Fibroblast of villous mesenchyme (primary cell): ENCODE results near the gene EXOSC3. TPM values are rescaled to one million over a fixed set of nuclear protein-coding genes. Genes with fewer than 3 reads are reported as not detected.
A peak's percentile ranks its signal among the peaks of the same experiment; 100 is the strongest.

Source experiments
- DNase-seq: peaks from one replicate; pipeline ENCODE4 v3.0.0-alpha.2; 2010; ENCODE audit warnings: low read depth
- H3K4me3 ChIP-seq: 2 replicates; pipeline ENCODE4 v1.5.1; 2011; ENCODE audit warnings: low read depth, mild to moderate bottlenecking, low read length
- CTCF ChIP-seq: IDR thresholded peaks from 2 replicates; pipeline ENCODE4 v1.5.1; 2012; ENCODE audit warnings: low read depth, mild to moderate bottlenecking, low read length; ENCODE audit not compliant: insufficient read depth
- total RNA-seq: library from RNA; depleted of rRNA; stranded (reverse); fragments of >200 nt; gene quantifications from 2 replicates; pipeline ENCODE4 v1.2.3, GENCODE V29; 2012

The EXOSC3 gene
- total RNA-seq, 1 donor: 30.2 TPM

GRCh38 chr9:37792122-37792521, 7.3 kb upstream of the EXOSC3 start:
- no peak for TF ChIP-seq CTCF
- DNase-seq: no peak
- no peak overlapping the region for H3K4me3 ChIP-seq

- no peak for DNase-seq
- no peak for TF ChIP-seq CTCF
- H3K4me3 ChIP-seq: no peak overlapping the region
These were observed 5.2 kb upstream of the EXOSC3 start for GRCh38 chr9:37790096-37790495.

- no peak for DNase-seq
- H3K4me3 ChIP-seq: no peak overlapping the region
- no peak for TF ChIP-seq CTCF
These were observed 3.5 kb upstream of the EXOSC3 start for GRCh38 chr9:37788332-37788731.

- H3K4me3 ChIP-seq: no peak overlapping the region
- no peak for TF ChIP-seq CTCF
- no peak for DNase-seq
These were observed 2.2 kb upstream of the EXOSC3 start for GRCh38 chr9:37787059-37787458.

- DNase-seq: no peak
- H3K4me3 ChIP-seq: peak overlapping the region; percentile 94
- no peak for TF ChIP-seq CTCF
These were observed 611 bp downstream of the EXOSC3 start for GRCh38 chr9:37784291-37784615.

GRCh38 chr9:37778534-37778933, 6.3 kb downstream of the EXOSC3 start:
- H3K4me3 ChIP-seq: no peak overlapping the region
- no peak for TF ChIP-seq CTCF
- no peak for DNase-seq

GRCh38 chr9:37776328-37776727, 8.5 kb downstream of the EXOSC3 start:
- peak; percentile 32 for DNase-seq

More at GRCh38 chr9:37776328-37776727, 8.5 kb downstream of the EXOSC3 start:
- no peak for TF ChIP-seq CTCF
- H3K4me3 ChIP-seq: no peak overlapping the region
